ENCODE data around the gene MARK3.

DNA sequence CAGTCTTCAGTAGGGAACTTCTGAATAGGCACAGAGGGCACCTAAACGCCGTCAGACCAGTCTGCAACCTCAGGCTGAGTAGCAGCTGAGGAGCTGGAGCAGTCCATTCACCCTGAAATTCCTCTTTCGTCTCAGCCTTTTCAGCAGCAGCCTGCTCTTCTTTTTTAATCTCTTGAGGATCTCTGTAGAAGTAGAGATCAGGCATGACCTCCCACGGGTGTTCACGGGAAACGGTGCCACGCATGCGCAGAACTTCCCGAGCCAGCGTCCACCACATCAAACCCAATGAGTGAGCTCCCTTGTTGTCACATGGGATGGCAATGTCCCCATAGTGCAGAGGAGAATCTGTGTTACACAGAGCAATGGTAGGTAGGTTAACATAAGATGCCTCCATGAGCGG is 11.1 kb upstream of the MARK3 start:
- TF ChIP-seq ARNT (IDR thresholded peaks at IDR 0.05) (no peak), TARDBP (IDR thresholded peaks at IDR 0.05) (no peak), CTBP1 (IDR thresholded peaks at IDR 0.05; ENCODE audit: borderline replicate concordance) (no peak), SP1 (IDR thresholded peaks at IDR 0.05) (no peak), SUZ12 (IDR thresholded peaks at IDR 0.05) (no peak)
- TF ChIP-seq, protein P1, sequence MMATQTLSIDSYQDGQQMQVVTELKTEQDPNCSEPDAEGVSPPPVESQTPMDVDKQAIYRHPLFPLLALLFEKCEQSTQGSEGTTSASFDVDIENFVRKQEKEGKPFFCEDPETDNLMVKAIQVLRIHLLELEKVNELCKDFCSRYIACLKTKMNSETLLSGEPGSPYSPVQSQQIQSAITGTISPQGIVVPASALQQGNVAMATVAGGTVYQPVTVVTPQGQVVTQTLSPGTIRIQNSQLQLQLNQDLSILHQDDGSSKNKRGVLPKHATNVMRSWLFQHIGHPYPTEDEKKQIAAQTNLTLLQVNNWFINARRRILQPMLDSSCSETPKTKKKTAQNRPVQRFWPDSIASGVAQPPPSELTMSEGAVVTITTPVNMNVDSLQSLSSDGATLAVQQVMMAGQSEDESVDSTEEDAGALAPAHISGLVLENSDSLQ (IDR thresholded peaks at IDR 0.05): no peak

Measured in HEK293T (cell line).